ENCODE measurements around the gene ST8SIA6.
A peak's percentile ranks its signal among the peaks of the same experiment; 100 is the strongest.

Gene ST8SIA6

DNA sequence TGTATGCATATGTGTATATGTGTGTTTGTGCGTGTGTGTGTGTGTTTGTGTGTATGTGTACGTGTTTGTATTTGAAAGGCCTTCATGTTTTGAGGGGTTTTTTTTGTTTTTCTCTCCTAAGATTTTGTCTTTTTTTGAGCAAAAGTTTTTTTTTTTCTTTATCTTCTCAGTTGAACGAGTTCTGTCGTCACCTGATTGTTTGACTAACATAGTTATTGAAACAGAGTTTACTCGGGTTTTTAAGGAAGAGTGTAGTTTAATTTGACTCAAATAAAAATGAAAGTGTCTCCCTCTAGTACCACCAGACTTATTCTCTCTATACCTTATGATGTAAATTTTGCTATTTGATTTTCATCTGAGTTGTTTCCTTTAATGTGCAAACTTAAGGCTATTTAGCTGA lies 73.5 kb downstream of the ST8SIA6 start:
- H3K27me3 ChIP-seq (ENCODE audit: low read depth, low read length): no peaks in the 10 kb centered on the region
- H3K36me3 ChIP-seq (replicated peaks; ENCODE audit: low read depth, low read length): no peaks in the 10 kb centered on the region
- H2AFZ ChIP-seq (ENCODE audit: low read depth, low read length): no peak overlapping the region
- H3K9ac ChIP-seq (ENCODE audit: low read length): no peak overlapping the region
- H4K20me1 ChIP-seq (ENCODE audit: insufficient read depth, low read length): no peaks in the 10 kb centered on the region
- H3K27ac ChIP-seq (ENCODE audit: low read length): no peak overlapping the region
- TF ChIP-seq CTCF (IDR thresholded peaks at IDR 0.05; ENCODE audit: low read depth, low read length) (no peak), EZH2phosphoT487 (IDR thresholded peaks at IDR 0.05; ENCODE audit: low read depth) (no peak)
- no peaks in the 10 kb centered on the region for H3K4me1 ChIP-seq (ENCODE audit: low read length)
- H3K79me2 ChIP-seq (ENCODE audit: low read length): no peaks in the 10 kb centered on the region
- H3K4me3 ChIP-seq (ENCODE audit: low read length): no peak overlapping the region
- no peaks in the 10 kb centered on the region for H3K9me3 ChIP-seq (ENCODE audit: insufficient read depth, low read length)
- no peak overlapping the region for H3K4me2 ChIP-seq (ENCODE audit: low read length)

DNA sequence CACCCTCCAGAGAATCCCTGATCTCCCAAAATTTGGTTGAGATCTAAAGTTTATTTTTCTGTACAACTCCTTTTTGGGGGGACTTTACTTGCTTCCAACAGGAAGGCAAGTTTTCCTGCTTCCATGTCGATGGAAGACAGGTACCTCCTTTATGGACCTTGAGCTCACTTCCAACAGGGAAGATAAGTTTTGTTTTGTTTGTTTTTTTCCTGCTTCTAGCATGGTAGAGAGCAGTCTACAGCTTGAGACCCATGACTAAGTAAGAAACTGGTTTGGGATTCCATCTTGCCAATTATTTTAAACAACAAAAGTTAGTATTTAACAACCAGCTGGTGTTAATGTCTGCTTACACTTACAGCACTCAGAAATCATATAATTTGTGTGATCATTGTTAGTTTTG lies 74.4 kb downstream of the ST8SIA6 start:
- H2AFZ ChIP-seq (ENCODE audit: low read depth, low read length): no peak overlapping the region
- H3K4me2 ChIP-seq (ENCODE audit: low read length): no peak overlapping the region
- H3K4me3 ChIP-seq (ENCODE audit: low read length): no peak overlapping the region
- no peaks in the 10 kb centered on the region for H3K9me3 ChIP-seq (ENCODE audit: insufficient read depth, low read length)
- no peaks in the 10 kb centered on the region for H3K4me1 ChIP-seq (ENCODE audit: low read length)
- no peaks in the 10 kb centered on the region for H4K20me1 ChIP-seq (ENCODE audit: insufficient read depth, low read length)
- H3K36me3 ChIP-seq (replicated peaks; ENCODE audit: low read depth, low read length): no peaks in the 10 kb centered on the region
- H3K27me3 ChIP-seq (ENCODE audit: low read depth, low read length): no peaks in the 10 kb centered on the region
- H3K9ac ChIP-seq (ENCODE audit: low read length): no peak overlapping the region
- TF ChIP-seq CTCF (IDR thresholded peaks at IDR 0.05; ENCODE audit: low read depth, low read length): no peak
- TF ChIP-seq EZH2phosphoT487 (IDR thresholded peaks at IDR 0.05; ENCODE audit: low read depth): no peak
- no peaks in the 10 kb centered on the region for H3K79me2 ChIP-seq (ENCODE audit: low read length)
- no peak overlapping the region for H3K27ac ChIP-seq (ENCODE audit: low read length)

- Histone ChIP-seq H3K27me3 (ENCODE audit: low read depth, low read length) (no peaks in the 10 kb centered on the region), H2AFZ (ENCODE audit: low read depth, low read length) (no peak overlapping the region), H3K9me3 (ENCODE audit: insufficient read depth, low read length) (no peaks in the 10 kb centered on the region), H3K79me2 (ENCODE audit: low read length) (no peaks in the 10 kb centered on the region), H3K4me2 (ENCODE audit: low read length) (no peak overlapping the region), H3K4me3 (ENCODE audit: low read length) (no peak overlapping the region), H3K27ac (ENCODE audit: low read length) (no peak overlapping the region), H4K20me1 (ENCODE audit: insufficient read depth, low read length) (no peaks in the 10 kb centered on the region), H3K9ac (ENCODE audit: low read length) (no peak overlapping the region), H3K4me1 (ENCODE audit: low read length) (no peaks in the 10 kb centered on the region), H3K36me3 (replicated peaks; ENCODE audit: low read depth, low read length) (no peaks in the 10 kb centered on the region)
- TF ChIP-seq EZH2phosphoT487 (IDR thresholded peaks at IDR 0.05; ENCODE audit: low read depth): no peak
Measured at GRCh38 chr10:17379151-17379690, 75.2 kb downstream of the ST8SIA6 start.

DNA sequence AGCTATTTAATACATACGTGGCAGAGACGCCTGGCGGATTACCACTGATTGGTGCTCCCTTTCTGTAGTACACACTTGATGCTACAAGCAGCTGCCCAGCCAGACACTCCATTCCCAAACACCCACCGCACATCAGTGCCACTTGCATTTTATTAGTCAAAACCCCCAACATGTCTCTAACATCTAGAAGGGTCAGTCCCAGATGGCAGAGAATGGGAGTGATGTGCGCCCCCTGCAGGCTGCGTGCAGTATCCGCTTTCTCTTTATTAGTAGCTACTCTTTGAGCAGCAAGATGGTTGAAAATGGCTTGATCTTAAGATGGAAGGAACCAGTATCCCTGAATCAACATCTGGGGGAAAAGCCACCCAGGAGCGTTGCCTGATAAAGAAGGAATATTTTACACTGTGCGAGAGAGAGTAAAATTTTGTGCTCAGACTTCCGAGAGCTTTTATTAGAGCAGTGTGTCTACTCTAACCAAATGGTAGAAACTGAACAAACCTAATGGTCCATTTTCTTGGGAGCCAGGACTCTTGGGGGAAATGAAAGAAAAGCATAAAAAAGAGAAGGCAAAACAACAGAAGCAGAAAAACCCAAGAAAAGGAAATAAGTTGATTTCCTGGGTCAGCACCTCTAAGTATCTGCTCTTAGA lies 78.3 kb downstream of the ST8SIA6 start:
- H4K20me1 ChIP-seq (ENCODE audit: insufficient read depth, low read length): no peaks in the 10 kb centered on the region
- TF ChIP-seq EZH2phosphoT487 (IDR thresholded peaks at IDR 0.05; ENCODE audit: low read depth) (no peak), CTCF (IDR thresholded peaks at IDR 0.05; ENCODE audit: low read depth, low read length) (peak; percentile 66)
- no peaks in the 10 kb centered on the region for H3K36me3 ChIP-seq (replicated peaks; ENCODE audit: low read depth, low read length)
- H3K9me3 ChIP-seq (ENCODE audit: insufficient read depth, low read length): no peaks in the 10 kb centered on the region
- H2AFZ ChIP-seq (ENCODE audit: low read depth, low read length): no peak overlapping the region
- H3K27me3 ChIP-seq (ENCODE audit: low read depth, low read length): no peaks in the 10 kb centered on the region
- H3K4me1 ChIP-seq (ENCODE audit: low read length): no peaks in the 10 kb centered on the region
- no peak overlapping the region for H3K4me2 ChIP-seq (ENCODE audit: low read length)
- no peak overlapping the region for H3K4me3 ChIP-seq (ENCODE audit: low read length)
- no peaks in the 10 kb centered on the region for H3K79me2 ChIP-seq (ENCODE audit: low read length)
- no peak overlapping the region for H3K27ac ChIP-seq (ENCODE audit: low read length)
- H3K9ac ChIP-seq (ENCODE audit: low read length): no peak overlapping the region
